DOHH2 (cell line): ENCODE results near the gene NES.

Source experiments
- H3F3A ChIP-seq: fragments of 200-600 bp; sonication (generic), shearing (Covaris generic); 2 replicates; pipeline ENCODE4 v1.6.0; 2016; ENCODE audit warnings: antibody characterized with exemption, mild to moderate bottlenecking; ENCODE audit not compliant: control insufficient read depth, insufficient read depth
- H3K27ac ChIP-seq: fragments of 200-600 bp; sonication (generic); 2 replicates; pipeline ENCODE4 v1.5.1; 2014; ENCODE audit warnings: low read depth, mild to moderate bottlenecking, low read length, moderate library complexity
- H3K27me3 ChIP-seq: fragments of 200-600 bp; sonication (generic); 2 replicates; pipeline ENCODE4 v1.6.1; 2014; ENCODE audit warnings: mild to moderate bottlenecking, low read length, mixed read lengths; ENCODE audit not compliant: control insufficient read depth
- H3K36me3 ChIP-seq: fragments of 200-600 bp; sonication (generic); 2 replicates; pipeline ENCODE4 v1.6.1; 2014; ENCODE audit warnings: mild to moderate bottlenecking, low read length, moderate library complexity, mixed read lengths; ENCODE audit not compliant: control insufficient read depth
- H3K4me1 ChIP-seq: fragments of 200-600 bp; sonication (generic); 2 replicates; pipeline ENCODE4 v1.6.1; 2014; ENCODE audit warnings: mild to moderate bottlenecking, low read length, mixed read lengths; ENCODE audit not compliant: control insufficient read depth
- H3K4me2 ChIP-seq: fragments of 200-600 bp; sonication (generic); 2 replicates; pipeline ENCODE4 v1.6.0; 2014; ENCODE audit warnings: mild to moderate bottlenecking, low read length, moderate library complexity
- H3K4me3 ChIP-seq: fragments of 200-600 bp; sonication (generic); 2 replicates; pipeline ENCODE4 v1.5.1; 2014; ENCODE audit warnings: mild to moderate bottlenecking, low read length, mixed read lengths
- H3K79me2 ChIP-seq: fragments of 200-600 bp; sonication (generic); 2 replicates; pipeline ENCODE4 v1.6.1; 2014; ENCODE audit warnings: mild to moderate bottlenecking, low read length, mixed read lengths; ENCODE audit not compliant: control insufficient read depth
- H3K9me2 ChIP-seq: fragments of 200-600 bp; sonication (generic); replicated peaks from 2 replicates; pipeline ENCODE4 v1.6.1; 2014; ENCODE audit warnings: mild to moderate bottlenecking, low read length, mixed read lengths; ENCODE audit not compliant: control insufficient read depth
- H3K9me3 ChIP-seq: fragments of 200-600 bp; sonication (generic); 2 replicates; pipeline ENCODE4 v1.6.1; 2014; ENCODE audit warnings: antibody characterized with exemption, low read length, mixed read lengths; ENCODE audit not compliant: control insufficient read depth, insufficient read depth
- H4K20me1 ChIP-seq: fragments of 200-600 bp; sonication (generic); 2 replicates; pipeline ENCODE4 v1.6.0; 2014; ENCODE audit warnings: low read depth, mild to moderate bottlenecking, antibody characterized with exemption, low read length, moderate library complexity; ENCODE audit not compliant: control insufficient read depth, insufficient read depth
- CTCF ChIP-seq: fragments of 200-600 bp; sonication (generic); IDR thresholded peaks from one replicate; pipeline ENCODE4 v1.5.1; 2014; ENCODE audit warnings: antibody characterized with exemption, mild to moderate bottlenecking, low read depth, low read length; ENCODE audit not compliant: poor library complexity, severe bottlenecking
- EZH2phosphoT487 ChIP-seq: fragments of 200-600 bp; sonication (generic); IDR thresholded peaks from 2 replicates; pipeline ENCODE4 v1.6.1; 2017; ENCODE audit warnings: borderline replicate concordance, mild to moderate bottlenecking, antibody characterized with exemption, low read length, moderate library complexity, mixed read lengths

The NES gene

DNA sequence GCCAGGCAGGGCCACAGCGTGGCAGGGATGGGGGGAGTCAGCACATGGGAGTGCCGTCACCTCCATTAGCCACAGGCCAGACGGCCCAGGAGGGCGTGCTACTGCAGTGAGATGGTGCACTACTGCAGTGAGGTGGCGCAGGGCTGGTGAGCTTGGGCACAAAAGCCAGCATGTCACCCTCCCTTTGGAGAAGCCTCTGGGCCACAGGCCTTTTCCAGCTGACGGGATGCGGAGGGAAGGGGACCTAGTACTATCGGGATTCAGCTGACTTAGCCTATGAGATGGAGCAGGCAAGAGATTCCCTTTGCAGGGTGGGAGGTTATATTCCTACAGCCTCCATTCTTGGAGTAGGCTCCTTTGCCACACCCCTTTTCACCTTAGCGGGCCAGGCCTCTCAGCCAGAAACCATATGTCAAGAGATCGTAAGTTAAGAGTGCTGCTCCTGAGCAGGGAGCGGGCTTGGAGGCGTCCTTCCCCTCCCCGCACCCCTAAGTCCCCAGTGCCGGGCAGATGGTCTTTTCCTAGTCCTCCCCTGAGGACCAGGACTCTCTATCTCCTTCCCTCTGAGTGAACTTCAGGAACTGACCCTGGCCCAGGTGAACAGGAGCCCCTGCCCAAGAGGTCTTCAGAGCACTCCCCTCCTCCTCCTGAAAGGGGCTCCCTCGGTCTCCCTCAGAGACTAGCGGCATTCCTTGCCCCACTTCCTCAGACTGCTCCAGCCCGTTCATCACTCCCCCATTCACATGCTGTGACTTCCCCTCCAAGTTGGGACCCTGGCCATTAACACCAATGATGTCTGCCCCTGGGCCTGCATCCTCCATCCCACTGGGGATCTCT, 8.2 kb downstream of the NES start:
- no peaks in the 10 kb centered on the region for H4K20me1 ChIP-seq
- TF ChIP-seq EZH2phosphoT487 (no peak), CTCF (no peak)
- H3K27me3 ChIP-seq: peaks cover 72% of the 10 kb centered on the region
- no peak overlapping the region for H3K4me3 ChIP-seq
- no peaks in the 10 kb centered on the region for H3K9me3 ChIP-seq
- H3K79me2 ChIP-seq: no peaks in the 10 kb centered on the region
- H3K9me2 ChIP-seq: no peaks in the 10 kb centered on the region
- peaks cover 17% of the 10 kb centered on the region for H3K4me1 ChIP-seq
- H3F3A ChIP-seq: peaks cover 5% of the 10 kb centered on the region; the same call in 1 of the 2 replicates
- H3K27ac ChIP-seq: no peak overlapping the region
- no peak overlapping the region for H3K4me2 ChIP-seq
- no peaks in the 10 kb centered on the region for H3K36me3 ChIP-seq

GRCh38 chr1:156667968-156668709, 9.1 kb downstream of the NES start:
- Histone ChIP-seq H3K27ac (no peak overlapping the region), H3K4me2 (no peak overlapping the region), H3K27me3 (peaks cover 63% of the 10 kb centered on the region), H3K4me3 (no peak overlapping the region), H3K79me2 (no peaks in the 10 kb centered on the region), H3K36me3 (no peaks in the 10 kb centered on the region), H3F3A (peaks cover 5% of the 10 kb centered on the region; the same call in 1 of the 2 replicates), H3K9me2 (no peaks in the 10 kb centered on the region), H4K20me1 (no peaks in the 10 kb centered on the region), H3K9me3 (no peaks in the 10 kb centered on the region), H3K4me1 (peaks cover 26% of the 10 kb centered on the region)
- TF ChIP-seq CTCF (no peak), EZH2phosphoT487 (no peak)

DNA sequence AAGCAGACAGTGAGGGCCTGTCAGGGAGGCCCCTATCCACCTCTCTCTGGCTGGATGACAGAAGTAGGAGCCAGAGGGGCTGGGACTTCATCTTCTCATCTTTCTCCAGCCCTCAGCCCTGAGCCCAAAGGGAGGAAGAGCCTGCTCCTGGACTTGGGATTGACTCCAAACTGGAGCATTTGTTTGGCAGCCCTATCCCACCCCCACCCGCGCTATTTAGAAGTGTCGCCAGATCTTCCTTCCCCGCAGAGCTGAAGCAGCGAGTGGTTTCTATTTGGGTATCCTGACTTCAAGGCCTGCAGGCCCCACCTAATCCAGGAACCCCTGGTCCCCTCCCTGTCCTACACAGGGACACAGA, 9.6 kb downstream of the NES start:
- Histone ChIP-seq H3F3A (peaks cover 5% of the 10 kb centered on the region; the same call in 1 of the 2 replicates), H3K27ac (no peak overlapping the region), H3K4me2 (no peak overlapping the region), H3K27me3 (peaks cover 61% of the 10 kb centered on the region), H3K9me2 (no peaks in the 10 kb centered on the region), H3K79me2 (no peaks in the 10 kb centered on the region), H3K9me3 (no peaks in the 10 kb centered on the region), H3K4me1 (peaks cover 31% of the 10 kb centered on the region), H4K20me1 (0 out of 2 replicates have a peak, but pooled peaks cover 3% of the 10 kb centered on the region), H3K4me3 (no peak overlapping the region), H3K36me3 (no peaks in the 10 kb centered on the region)
- no peak for TF ChIP-seq EZH2phosphoT487
- TF ChIP-seq CTCF: no peak
